ENCODE measurements around the gene PTPRN2.

The PTPRN2 gene

DNA sequence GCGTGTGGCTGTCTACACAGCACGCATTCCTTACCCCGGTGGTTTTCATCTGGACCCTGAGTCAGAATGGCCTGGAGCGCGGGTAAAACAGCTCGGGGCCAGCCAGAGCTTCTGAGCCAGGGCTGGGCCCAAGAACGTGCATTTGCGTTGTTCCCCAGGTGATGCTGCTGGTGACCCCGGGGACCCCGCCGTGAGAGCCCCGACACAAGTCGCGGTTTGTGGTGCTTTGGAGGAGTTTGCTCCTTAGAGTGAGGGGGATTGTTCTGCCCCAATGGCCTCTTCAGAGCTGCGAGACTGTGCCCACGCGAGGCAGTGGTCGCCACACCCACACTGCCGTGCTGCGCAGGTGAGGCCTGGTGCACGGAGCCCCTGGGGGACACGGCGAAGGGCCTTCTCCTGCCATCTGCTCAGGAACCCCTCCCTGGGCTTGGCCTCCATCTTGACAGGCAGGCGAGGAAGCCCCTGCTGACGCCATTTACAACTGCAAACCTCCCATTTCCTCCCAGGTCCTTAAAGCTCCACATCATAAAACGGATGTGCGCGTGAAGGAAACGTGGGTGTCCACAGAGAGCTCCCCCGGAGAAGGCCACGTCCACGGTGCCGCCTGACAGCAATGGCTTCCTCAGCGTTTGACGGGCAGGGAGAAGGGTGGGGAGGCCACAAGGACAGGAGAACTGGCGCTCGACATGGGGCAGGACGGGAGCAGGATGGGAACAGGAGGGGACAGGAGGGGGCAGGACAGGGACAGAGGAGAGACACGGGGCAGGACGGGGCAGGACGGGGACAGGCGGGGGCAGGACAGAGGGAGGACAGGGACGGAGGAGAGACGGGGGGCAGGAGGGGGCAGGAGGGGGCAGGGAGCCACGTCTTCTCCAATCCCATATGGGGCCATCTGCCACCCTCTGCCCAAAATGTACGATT lies 773.6 kb downstream of the PTPRN2 start:
- DNase-seq: no peak

DNA sequence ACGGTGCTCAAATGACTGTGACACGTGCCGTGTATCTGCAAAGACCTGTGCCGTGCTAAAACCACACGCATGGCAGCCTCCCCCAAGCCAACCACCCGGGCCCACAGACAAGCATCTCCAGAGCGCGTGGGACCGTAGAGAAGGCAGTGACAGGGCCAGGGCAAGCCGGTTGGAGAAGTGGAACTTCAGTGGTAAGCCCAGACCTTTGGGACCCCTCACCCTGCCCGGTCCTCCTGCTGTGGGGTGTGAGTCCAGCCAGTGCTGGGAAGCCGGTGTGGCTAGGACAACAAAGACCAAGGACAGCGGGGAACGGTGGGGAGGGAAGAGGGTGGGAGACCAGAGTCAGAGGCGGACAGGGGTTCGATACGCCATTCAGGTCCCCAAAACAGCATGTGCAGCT lies 774.6 kb downstream of the PTPRN2 start:
- DNase-seq: no peak

DNA sequence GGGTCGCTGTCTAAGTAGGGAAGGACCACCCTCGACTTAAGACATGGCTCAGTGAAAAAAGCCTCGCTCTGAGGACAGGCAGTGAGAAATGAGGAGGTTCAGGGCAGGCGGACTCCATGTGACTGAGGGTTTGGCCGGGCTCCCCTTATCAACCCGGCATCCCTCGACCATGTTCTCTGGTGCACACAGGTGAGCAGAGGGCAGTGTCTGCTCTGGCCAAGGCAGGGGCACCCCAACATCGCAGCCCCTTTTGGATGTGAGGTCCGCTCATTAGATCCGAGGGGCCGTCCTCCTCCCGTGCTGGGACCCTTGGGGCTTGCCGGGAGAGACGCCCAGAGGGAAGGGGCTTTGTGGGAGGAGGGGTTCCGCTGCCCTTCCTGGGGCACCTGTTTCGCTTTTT lies 775.7 kb downstream of the PTPRN2 start:
- no peak for DNase-seq

DNA sequence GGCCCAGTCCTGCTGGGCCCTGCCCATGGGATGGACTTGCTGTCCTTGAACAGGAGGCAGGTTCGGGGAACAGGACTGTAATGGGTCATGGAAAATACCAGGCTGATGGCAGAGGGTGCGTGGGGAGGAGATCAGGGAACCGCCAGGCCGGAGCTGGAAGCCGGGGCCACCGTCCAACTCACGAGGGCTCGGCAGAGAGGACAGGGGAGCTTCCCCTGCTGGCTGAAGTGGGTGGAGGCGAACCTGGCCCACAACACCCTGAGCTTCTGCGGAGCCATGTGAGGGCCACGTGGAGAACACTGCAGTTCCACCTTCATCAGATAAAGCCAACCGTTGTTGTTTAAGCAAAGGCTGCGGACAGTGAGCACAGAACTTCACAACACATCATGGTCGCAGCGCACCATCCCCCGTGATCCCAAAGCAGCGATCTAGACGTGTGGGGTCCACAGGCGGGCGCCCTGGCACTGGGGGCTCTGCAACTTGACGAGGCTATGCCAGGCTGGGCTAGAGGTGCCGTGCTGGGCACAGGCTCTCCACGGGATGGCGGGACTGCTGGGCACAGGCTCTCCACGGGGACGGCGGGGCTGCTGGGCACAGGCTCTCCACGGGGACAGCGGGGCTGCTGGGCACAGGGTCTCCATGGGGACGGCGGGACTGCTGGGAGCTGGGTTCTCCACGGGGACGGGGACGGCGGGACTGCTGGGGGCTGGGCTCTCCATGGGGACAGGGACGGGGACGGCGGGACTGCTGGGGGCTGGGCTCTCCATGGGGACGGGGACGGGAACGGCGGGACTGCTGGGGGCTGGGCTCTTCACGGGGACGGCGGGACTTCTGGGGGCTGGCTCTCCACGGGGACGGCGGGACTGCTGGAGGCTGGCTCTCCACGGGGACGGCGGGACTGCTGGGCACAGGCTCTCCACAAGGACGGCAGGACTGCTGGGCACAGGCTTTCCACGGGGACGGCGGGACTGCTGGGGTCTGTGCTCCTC lies 777.5 kb downstream of the PTPRN2 start:
- no peak for DNase-seq

DNA sequence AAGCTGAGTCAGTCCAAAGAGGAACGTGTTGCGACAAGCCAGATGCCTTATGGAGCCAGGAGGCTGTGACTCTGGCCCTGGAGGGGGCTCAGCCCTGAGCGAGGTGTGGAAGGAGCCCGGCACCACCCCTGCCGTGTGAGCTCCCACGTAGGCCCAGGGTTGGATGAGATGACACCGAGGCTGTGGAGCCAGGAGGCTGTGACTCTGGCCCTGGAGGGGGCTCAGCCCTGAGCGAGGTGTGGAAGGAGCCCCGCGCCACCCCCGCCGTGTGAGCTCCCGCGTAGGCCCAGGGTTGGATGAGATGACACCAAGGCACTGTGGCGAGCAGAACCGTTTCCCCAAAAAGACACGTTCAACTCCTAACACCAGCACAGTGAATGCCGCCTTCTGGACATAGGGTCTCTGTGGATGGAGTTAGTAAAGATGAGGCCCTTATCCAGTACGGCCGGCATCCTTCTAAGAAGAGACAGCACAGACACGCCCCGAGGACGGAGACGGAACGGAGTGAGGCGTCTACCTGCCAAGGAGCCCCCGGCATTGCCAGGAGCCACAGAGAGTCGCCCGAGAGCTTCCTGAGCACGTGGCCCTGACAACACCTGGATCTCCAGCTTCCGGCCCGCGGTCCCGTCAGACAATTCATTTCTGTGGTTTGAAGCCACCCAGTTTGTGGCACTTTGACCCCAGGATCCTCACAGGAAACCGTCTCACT lies 778.3 kb downstream of the PTPRN2 start:
- no peak for DNase-seq

DNA sequence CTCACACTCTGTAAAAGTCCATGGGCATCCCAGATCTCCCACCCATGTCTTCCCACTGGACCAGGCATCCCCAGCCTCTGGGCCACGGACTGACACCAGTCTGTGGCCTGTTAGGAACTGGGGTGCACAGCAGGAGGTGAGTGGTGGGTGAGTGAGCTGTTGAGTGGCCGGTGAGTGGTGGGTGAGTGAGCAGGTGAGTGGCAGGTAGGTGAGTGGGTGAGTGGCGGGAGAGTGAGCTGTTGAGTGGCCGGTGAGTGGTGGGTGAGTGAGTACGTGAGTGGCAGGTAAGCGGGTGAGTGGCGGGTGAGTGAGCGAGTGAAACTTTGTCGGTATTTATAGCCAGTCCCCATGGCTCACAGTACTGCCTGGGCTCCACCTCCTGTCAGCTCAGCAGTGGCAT lies 779.6 kb downstream of the PTPRN2 start:
- no peak for DNase-seq

DNA sequence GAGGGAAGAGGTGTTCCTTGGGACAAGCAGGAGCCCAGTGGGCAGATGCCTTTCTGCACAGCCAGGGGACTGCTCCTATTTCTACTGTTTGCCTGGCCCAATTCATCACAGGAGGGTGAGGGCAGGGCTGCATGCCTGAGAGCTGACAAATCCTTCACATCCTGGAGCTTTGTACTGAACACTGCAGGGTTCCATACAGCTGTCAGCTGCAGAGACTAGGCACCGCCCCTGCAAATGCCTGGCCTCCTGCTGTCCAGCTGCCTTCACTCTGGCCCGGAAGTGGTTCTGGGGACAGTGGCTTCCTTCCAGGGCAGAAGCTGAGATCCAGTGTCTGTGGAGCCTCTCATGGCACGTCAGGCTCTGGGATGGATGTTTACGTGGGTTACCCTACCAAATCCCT lies 780.1 kb downstream of the PTPRN2 start:
- no peak for DNase-seq

DNA sequence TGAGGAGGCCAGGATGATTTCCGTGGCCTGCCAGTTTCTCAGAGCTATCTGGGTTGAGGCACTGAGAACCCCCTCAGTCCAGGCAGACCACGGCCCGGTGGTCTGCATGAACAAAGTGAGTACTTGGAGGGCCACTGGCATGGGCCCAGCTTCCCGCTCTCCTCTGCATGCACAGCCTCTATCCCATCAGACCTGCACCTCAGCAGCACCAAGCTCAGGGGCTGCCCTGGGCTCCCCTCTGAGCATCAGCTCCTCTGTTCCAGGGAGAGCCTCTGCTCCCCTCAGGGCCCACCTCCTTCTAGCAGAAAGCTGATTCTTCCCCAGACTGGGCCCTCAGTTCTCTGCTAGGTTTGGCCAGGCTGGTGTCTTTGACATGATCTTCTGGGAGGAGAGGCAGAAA lies 780.9 kb downstream of the PTPRN2 start:
- no peak for DNase-seq

DNA sequence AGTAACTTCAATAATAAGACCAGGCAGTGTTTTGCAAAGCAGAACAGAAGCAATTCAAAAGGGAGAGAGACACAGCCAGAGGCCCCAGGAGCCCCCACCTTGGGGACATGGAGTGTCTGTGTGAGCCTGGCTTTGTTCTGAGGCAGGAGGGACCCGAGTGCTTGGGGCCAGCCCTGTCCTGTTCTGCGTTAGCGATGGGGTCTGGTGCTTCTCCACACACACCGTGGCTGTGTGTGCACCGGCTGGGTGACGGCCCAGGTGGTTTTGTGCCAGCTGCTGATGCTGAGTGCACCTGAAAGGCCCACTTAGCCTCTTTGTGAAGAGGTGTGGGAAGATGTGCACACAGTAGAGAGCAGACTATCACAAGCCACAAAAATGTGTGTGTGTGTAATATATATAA lies 781.9 kb downstream of the PTPRN2 start:
- DNase-seq: no peak

DNA sequence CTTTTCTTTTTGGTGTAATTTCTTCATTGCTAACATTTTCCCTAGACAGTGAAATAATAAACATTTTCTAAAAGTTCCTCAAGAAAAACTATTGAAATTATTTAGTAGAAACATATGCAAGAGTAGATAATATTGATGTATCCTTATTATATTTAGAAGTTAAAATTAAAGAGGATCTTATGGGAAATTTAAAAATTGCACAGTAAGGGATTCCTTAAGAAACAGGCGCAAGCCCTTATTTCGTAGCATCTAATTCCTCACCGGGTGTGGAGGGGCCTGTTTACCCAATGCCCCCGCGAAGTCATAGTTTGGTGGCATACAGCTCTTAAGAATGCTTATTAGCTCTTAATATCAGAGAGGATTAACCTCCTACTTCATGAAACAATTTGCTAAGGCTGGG lies 783.7 kb downstream of the PTPRN2 start:
- no peak for DNase-seq

DNA sequence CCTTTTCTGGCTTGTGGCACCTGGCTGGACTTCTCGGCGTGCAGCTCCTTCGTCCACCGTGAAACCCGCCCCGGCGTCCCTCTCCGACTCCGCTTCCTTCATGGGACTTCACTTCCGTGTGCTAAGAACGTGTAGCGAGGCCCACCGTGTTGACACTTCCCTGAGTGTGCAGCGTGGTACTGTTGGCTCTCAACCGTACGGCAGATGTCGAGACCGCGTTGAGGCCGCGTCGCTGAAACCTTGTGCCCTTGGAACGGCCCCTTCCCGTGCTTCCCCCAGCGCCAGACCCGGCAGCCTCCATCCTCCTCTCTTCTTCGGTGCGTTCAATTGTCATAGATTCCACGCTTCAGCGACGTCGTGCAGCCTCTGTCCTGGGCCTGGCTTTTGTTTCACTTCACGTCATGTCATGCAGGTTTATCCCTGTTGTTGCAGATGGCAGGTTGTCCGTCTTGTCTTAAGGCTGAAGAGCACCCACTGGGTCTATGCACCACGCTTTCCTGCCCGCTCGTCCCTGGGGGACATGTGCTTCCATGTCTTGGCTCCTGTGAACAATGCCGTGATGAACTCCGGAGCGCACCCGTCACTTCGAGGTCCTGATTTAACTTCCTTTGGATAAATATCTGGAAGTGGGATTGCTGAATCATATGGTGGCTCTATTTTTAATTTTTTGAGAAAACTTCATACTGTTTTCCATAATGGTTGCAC lies 785.5 kb downstream of the PTPRN2 start:
- DNase-seq: no peak

DNA sequence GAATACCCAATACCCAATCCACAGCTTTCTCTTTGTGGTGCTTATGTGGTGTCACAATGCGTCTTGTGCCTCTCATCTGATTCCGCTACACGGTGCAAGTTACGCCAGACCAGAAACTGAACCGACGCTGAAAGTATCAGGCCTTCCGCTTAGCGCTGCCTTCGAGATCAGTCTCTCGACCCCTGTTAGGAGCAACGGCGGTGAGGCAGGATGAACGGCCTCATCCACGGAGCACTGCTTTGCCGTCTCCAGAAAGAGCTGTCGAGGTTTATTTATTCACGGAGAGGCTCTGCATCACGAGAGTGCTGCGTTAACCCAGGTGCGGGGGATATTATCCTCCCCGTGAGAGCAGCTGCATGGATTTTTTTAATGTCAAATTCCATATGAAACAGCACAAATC lies 786.5 kb downstream of the PTPRN2 start:
- no peak for DNase-seq

DNA sequence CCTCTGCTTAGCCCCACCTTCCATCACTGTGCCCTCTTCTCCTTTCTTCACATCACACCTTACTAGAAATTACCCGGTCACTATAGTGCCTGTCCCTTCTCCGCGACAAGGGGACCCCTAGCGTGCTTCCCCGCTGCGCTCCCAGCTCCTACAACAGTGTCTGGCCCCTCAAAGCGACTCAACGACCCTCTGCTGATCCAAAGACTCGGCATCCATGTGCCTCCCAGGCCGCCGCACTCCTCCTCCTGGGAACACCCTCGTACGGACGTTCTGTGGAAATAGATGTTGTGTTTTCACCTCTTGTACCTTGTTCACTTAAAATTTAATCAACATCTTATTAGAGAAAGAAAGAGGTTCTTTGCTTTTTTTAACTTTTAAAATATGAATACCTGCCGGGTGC lies 787.3 kb downstream of the PTPRN2 start:
- no peak for DNase-seq

DNA sequence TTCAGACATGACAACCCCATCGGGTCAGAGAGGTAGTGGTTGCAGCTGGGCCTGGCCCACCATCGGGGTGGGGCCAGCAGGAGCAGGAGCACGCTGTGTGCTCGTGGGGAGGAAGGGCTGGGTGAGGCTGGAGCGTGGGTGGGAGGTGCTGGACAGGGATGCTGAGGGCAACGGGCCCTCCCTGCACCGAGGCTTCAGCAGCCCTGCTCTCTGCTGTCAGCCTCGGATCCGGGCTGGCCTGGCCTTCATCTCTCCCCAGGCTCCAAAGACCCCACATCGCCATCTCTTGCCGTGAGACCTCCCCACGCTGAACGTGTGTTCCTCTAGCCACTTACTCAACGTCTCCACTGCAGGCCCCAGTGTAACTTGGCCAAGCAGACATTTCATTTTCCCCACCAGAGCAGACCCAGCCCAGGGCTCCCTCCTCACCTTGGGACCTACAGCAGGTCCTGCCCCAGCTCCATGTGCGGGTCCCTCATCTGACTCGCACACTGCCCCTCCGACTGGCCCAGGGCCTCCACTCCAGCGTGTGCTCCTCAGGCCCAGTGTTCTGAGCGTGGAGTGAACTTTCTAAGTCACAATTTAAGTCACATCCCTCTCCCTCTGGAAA lies 788.4 kb downstream of the PTPRN2 start:
- no peak for DNase-seq

DNA sequence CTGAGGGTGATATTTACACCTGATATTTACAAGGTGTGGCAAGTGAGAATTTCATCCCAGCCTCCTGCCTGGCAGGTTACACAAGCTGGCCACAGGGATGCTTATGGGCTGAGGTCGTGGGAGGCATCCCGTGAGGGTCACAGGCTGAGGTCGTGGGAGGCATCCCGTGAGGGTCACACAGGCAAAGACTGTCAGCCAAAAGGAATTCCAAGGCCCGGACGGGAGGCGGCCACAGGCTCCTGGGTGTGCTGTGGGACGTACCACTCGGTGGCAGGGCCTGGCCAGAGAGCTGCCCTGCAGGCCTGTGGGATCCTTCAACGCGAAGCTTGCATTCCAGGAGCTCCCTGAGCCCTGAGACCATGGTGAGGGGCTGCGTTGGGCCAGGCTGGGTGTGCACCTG lies 790.3 kb downstream of the PTPRN2 start:
- no peak for DNase-seq

DNA sequence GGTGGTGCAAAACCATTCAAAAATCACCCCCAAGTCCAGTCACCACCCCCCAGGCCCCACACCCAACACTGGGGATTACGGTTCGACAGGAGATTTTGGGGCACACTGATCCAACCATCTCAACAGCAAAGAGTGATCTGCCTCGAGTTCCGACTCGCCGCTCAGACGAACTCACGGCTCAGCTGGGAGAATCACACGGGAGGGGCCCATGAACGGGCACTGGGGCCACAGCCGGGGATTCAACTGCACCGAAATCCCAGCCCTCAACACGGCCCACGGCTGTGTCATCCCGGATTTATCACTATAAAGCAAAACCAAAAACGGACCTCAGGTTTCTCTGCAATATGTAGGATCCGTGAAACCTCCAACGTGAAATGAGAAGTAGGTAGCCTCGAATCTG lies 790.8 kb downstream of the PTPRN2 start:
- no peak for DNase-seq

DNA sequence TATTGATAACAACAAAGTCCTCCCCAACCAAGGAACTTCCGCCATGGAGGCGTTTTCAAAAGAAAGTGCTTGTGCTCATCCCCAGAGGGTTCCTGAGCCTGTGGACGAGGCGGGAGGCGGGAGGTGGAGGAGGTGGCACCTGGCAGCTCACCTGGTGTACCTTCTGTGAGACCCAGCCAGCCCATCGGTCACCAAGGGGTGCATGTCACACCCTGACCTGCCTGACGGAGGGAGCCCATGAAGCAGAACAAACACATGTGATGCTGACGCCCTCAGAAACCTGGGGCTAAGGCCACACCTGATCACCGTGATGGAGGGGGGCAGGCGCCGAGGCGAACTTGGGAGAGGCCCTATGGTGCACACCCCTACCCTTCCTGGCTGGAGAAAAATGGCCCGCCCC lies 792.0 kb downstream of the PTPRN2 start:
- DNase-seq: no peak

DNA sequence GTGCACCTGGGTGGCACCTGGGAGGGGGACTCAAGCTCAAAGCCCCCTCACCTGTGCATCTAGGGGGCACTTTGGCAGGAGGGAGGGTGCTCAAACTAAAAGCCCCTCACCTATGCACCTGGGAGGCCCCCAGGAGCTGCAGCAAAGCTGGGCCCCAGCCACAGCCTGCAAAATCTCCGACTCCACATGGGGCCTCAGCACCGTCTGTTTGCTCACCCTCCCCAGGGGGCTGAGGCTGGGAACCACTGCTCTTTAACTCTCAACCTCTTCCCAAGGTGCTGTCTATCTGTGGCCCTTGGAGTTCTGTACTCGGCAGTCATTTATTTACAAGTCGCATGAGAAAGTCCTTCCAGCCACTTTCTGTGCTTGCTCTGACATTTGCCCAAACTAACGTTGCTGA lies 792.4 kb downstream of the PTPRN2 start:
- DNase-seq: no peak

DNA sequence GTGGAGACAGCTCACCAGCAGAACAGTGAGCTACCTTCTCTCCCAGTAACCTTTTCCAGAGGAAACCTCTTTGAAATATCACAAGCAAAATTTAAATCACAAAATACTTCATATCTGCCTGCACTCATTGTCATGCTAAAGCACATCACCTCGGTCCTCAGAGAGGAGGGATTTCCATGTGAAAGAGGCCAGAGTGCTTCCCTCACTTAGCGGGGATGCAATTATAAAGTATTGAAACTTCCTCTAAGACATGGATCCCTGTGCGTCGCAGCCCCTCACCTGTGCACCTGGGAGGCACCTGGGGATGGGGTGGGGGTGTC lies 792.9 kb downstream of the PTPRN2 start:
- no peak for DNase-seq

DNA sequence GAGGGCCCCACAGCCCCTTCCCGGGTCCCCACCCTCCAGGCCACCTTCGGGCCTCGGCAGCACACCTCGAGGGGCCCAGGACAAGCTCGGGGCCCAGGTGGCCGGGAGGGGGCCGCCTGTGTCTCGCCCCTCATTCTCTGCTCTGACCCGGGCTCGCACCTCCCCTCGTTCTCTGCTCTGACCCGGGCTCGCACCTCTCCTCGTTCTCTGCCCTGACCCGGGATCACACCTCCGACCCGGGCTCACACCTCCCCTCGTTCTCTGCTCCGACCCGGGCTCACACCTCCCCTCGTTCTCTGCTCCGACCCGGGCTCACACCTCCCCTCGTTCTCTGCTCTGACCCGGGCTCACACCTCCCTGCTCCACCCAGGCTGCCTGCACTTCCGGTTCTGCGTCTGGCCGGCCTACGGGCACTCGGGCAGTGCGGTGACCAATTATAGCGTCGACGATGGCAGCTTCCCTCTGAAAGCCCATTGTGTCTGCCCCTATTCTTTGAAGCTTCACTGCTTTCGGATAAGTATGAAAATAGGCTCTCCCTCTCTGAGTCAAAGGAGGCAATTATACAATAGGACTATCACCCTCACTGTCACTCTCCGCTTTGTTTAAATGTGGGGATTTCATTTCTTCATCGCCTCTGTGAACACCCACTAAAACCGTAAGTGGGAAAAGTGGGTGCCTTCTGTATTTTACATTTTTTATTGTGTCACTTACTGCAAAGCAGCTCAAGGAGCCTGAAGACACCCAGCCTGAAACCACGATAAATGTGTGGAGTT lies 793.5 kb downstream of the PTPRN2 start:
- no peak for DNase-seq

DNA sequence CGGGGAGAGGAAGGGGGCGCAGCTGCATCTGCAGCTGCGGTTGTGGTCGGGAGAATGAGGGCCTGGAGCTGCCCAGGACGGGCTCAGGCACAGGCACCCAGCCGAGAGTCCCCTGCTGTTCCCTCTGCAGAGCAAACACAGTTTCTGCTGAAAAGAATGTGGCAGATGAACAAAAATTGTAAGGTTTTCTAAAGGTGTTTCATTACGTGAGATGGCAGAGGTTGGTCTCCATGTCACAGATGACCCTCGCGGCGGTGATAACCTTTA lies 794.6 kb downstream of the PTPRN2 start:
- DNase-seq: no peak
